ENCODE results near the gene METTL2A.

DNA sequence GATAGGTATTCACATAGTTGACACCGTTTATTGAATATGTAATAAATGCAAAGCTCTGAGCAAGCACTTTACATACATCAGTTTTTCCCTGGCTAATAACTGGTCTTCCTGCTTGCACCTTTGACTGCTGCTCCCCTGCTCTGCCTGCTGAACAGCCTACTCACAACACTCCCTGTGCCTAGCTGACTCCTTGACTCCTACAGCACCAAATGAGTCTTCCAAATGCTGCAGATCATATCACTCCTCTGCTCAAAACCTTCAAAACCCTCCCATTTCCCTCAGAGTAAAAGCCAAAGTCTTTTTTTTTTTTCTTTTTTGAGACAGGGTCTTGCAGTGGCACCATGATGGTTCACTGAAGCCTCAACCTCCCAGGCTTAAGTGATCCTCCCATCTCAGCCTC is 24.8 kb upstream of the METTL2A start:
- TF ChIP-seq, protein P1, sequence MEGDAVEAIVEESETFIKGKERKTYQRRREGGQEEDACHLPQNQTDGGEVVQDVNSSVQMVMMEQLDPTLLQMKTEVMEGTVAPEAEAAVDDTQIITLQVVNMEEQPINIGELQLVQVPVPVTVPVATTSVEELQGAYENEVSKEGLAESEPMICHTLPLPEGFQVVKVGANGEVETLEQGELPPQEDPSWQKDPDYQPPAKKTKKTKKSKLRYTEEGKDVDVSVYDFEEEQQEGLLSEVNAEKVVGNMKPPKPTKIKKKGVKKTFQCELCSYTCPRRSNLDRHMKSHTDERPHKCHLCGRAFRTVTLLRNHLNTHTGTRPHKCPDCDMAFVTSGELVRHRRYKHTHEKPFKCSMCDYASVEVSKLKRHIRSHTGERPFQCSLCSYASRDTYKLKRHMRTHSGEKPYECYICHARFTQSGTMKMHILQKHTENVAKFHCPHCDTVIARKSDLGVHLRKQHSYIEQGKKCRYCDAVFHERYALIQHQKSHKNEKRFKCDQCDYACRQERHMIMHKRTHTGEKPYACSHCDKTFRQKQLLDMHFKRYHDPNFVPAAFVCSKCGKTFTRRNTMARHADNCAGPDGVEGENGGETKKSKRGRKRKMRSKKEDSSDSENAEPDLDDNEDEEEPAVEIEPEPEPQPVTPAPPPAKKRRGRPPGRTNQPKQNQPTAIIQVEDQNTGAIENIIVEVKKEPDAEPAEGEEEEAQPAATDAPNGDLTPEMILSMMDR (IDR thresholded peaks at IDR 0.05) = no peak
- no peak for TF ChIP-seq EZH2 (IDR thresholded peaks at IDR 0.05)

Measured in neural progenitor cell (in vitro differentiated cells).